Endothelial cell of umbilical vein (primary cell): ENCODE results near the gene CYLC2. TPM values are rescaled to one million over a fixed set of nuclear protein-coding genes. Genes with fewer than 3 reads are reported as not detected.

Experiments
- BruUV-seq: library from RNA; stranded (reverse); fragments of 400-500 nt; replicated peaks from 2 replicates; lab custom pipeline; 2021; lab: Mats Ljungman, UMichigan
- CTCF ChIA-PET: fragments of 300-600, 350-600 bp; sonication (Branson Sonifier 250); formaldehyde crosslinking; loops from one replicate; lab custom pipeline; 2021; ENCODE audit warnings: antibody characterized with exemption, inconsistent platforms; lab: Charles Lee
- POLR2A ChIA-PET: fragments of 300-600, 350-600 bp; sonication (Branson Sonifier 250); formaldehyde crosslinking; loops from one replicate; lab custom pipeline; 2021; ENCODE audit warnings: antibody characterized with exemption, inconsistent platforms; lab: Charles Lee
- DNase-seq: peaks from one replicate; pipeline ENCODE4 v3.0.0-alpha.2; 2011; ENCODE audit warnings: low read depth, low spot score
- FAIRE-seq: peaks from 2 replicates; lab custom pipeline; 2011; peaks lifted over from hg19 to GRCh38; lab: Jason Lieb, UNC
- H2AFZ ChIP-seq: 2 replicates; pipeline ENCODE4 v1.6.0; 2012; ENCODE audit warnings: low read depth, low read length, control low read depth, inconsistent platforms
- H3K27ac ChIP-seq: 2 replicates; pipeline ENCODE4 v1.5.1; 2011; ENCODE audit warnings: low read depth, mild to moderate bottlenecking, control low read depth, low read length, moderate library complexity; ENCODE audit not compliant: insufficient read depth
- H3K27me3 ChIP-seq, 2 experiments: 2 replicates each; pipeline versions ENCODE4 v1.6.0 to v1.6.1; 2011; ENCODE audit warnings: low read length in 2 of 2, mixed read lengths in 1 of 2; ENCODE audit not compliant: control insufficient read depth in 2 of 2, insufficient read depth in 2 of 2
- H3K36me3 ChIP-seq, 2 experiments: 2 replicates in 1 of 2; 3 replicates in 1 of 2; pipeline ENCODE4 v1.5.1; 2011; ENCODE audit warnings: low read length in 2 of 2, mild to moderate bottlenecking in 1 of 2, moderate library complexity in 1 of 2; ENCODE audit not compliant: control insufficient read depth in 2 of 2, insufficient read depth in 2 of 2; ENCODE audit errors: extremely low read depth in 1 of 2
- H3K4me1 ChIP-seq: 3 replicates; pipeline ENCODE4 v1.5.1; 2011; ENCODE audit warnings: mild to moderate bottlenecking, low read length; ENCODE audit not compliant: control insufficient read depth, insufficient read depth; ENCODE audit errors: extremely low read depth
- H3K4me2 ChIP-seq: 2 replicates; pipeline ENCODE4 v1.6.1; 2011; ENCODE audit warnings: low read length, control low read depth, mixed read lengths; ENCODE audit not compliant: insufficient read depth
- H3K4me3 ChIP-seq, 3 experiments: fragments of 200-600 bp in 1 of 3; sonication (generic), shearing (Covaris generic) in 1 of 3; replicated peaks in 1 of 3; 2 replicates each; pipeline ENCODE4 v1.5.1; 2011 to 2016; ENCODE audit warnings: control low read depth in 3 of 3, low read length in 3 of 3, mild to moderate bottlenecking in 2 of 3, inconsistent platforms in 1 of 3, low read depth in 1 of 3, moderate library complexity in 1 of 3; ENCODE audit not compliant: insufficient read depth in 1 of 3
- H3K79me2 ChIP-seq: 2 replicates; pipeline ENCODE4 v1.6.0; 2012; ENCODE audit warnings: low read length, inconsistent platforms; ENCODE audit not compliant: control insufficient read depth, insufficient read depth
- H3K9ac ChIP-seq: replicated peaks from 2 replicates; pipeline ENCODE3; 2011; ENCODE audit warnings: low read length, control low read depth; ENCODE audit not compliant: insufficient read depth; ENCODE audit errors: extremely low read depth
- H3K9me1 ChIP-seq: replicated peaks from 3 replicates; pipeline ENCODE4 v1.6.0; 2011; ENCODE audit warnings: mild to moderate bottlenecking, low read length; ENCODE audit not compliant: control insufficient read depth, insufficient read depth; ENCODE audit errors: extremely low read depth
- H3K9me3 ChIP-seq: replicated peaks from 2 replicates; pipeline ENCODE4 v1.5.1; 2012; ENCODE audit warnings: low read length, inconsistent platforms; ENCODE audit not compliant: control insufficient read depth, insufficient read depth
- H4K20me1 ChIP-seq: replicated peaks from 2 replicates; pipeline ENCODE3; 2011; ENCODE audit warnings: mild to moderate bottlenecking, low read length; ENCODE audit not compliant: control insufficient read depth, insufficient read depth; ENCODE audit errors: extremely low read depth
- EZH2 ChIP-seq: IDR thresholded peaks from 2 replicates; pipeline ENCODE4 v1.6.1; 2012; ENCODE audit warnings: borderline replicate concordance, low read depth, mild to moderate bottlenecking, moderate library complexity, low read length, inconsistent platforms; ENCODE audit not compliant: severe bottlenecking
- FOS ChIP-seq: IDR thresholded peaks from 2 replicates; pipeline ENCODE4 v1.6.1; 2011; ENCODE audit warnings: mild to moderate bottlenecking, low read length, moderate library complexity, borderline replicate concordance; ENCODE audit not compliant: insufficient read depth
- GATA2 ChIP-seq: IDR thresholded peaks from 2 replicates; pipeline ENCODE4 v1.7.0; 2011; ENCODE audit warnings: low read depth, mild to moderate bottlenecking, moderate library complexity, mixed read lengths, low read length; ENCODE audit not compliant: insufficient read length, insufficient read depth
- JUN ChIP-seq: IDR thresholded peaks from 2 replicates; pipeline ENCODE4 v1.6.1; 2011; ENCODE audit warnings: borderline replicate concordance, low read depth; ENCODE audit not compliant: insufficient read length, insufficient read depth
- MAX ChIP-seq: IDR thresholded peaks from 2 replicates; pipeline ENCODE4 v1.6.1; 2011; ENCODE audit not compliant: insufficient read depth, insufficient read length
- MYC ChIP-seq: IDR thresholded peaks from one replicate; pipeline ENCODE4 v1.6.1; 2011; ENCODE audit warnings: mild to moderate bottlenecking, low read depth, low read length
- POLR2A ChIP-seq: IDR thresholded peaks from 2 replicates; pipeline ENCODE4 v1.6.1; 2012; ENCODE audit warnings: low read depth, mild to moderate bottlenecking, control low read depth, low read length
- POLR2AphosphoS5 ChIP-seq: IDR thresholded peaks from 2 replicates; pipeline ENCODE4 v1.6.1; 2012; ENCODE audit warnings: low read depth, mild to moderate bottlenecking, control low read depth, low read length, moderate library complexity; ENCODE audit not compliant: insufficient read depth
- dilution Hi-C: fragments of 300-500 bp; cut with MboI; formaldehyde crosslinking; loops from one replicate; pipeline ENCODE4 v1.15.0; 2019; ENCODE audit warnings: low sequenced_read_pairs; ENCODE audit not compliant: extremely low pct_ligation_motif_present
- intact Hi-C: fragments of 100-400 bp; cut with micrococcal nuclease; formaldehyde crosslinking; loops from one replicate; pipeline ENCODE4 v1.10.0; 2022
- polyA plus RNA-seq, 4 experiments: library from polyadenylated mRNA; depleted of rRNA in 3 of 4; stranded (reverse) in 3 of 4; unstranded in 1 of 4; fragments of >200 nt; gene quantifications; 2 replicates each; pipeline versions ENCODE4 v1.2.1 to v1.2.3, GENCODE V29; 2011 to 2012; ENCODE audit warnings: missing spikeins in 1 of 4
- total RNA-seq: library from RNA; stranded (reverse); gene quantifications from 2 replicates; pipeline ENCODE4 v1.2.3, GENCODE V29; 2021
- TF ChIP-seq, protein P1 (sequence below), 2 donors: IDR thresholded peaks; 1 replicate in 1 of 2; 2 replicates in 1 of 2; pipeline ENCODE4 v1.5.1; 2011; ENCODE audit warnings: low read length in 2 of 2, mild to moderate bottlenecking in 2 of 2, moderate library complexity in 2 of 2, control low read depth in 1 of 2, inconsistent platforms in 1 of 2, low read depth in 1 of 2; ENCODE audit not compliant: insufficient read depth in 1 of 2; ENCODE audit errors: extremely low read depth in 1 of 2

The CYLC2 gene
- total and polyA plus RNA-seq, 2 donors (not counting 3 experiments of a cell fraction or from before 2014, with no cell fraction given), result not detected

GRCh38 chr9:102972780-102973179 is 22.4 kb upstream of the CYLC2 start:
- no peaks in the 10 kb centered on the region for H4K20me1 ChIP-seq
- H3K4me1 ChIP-seq, result no peaks in the 10 kb centered on the region
- no peak overlapping the region for H3K27ac ChIP-seq
- dilution Hi-C loops, result no loop called here
- H3K9ac ChIP-seq, result no peak overlapping the region
- H3K9me3 ChIP-seq, result peaks cover 4% of the 10 kb centered on the region
- ChIA-PET POLR2A (no interaction called here), CTCF (no interaction called here)
- no peak overlapping the region for H3K4me2 ChIP-seq
- H2AFZ ChIP-seq, result no peak overlapping the region
- FAIRE-seq (no peak), DNase-seq (no peak)
- H3K79me2 ChIP-seq, result no peaks in the 10 kb centered on the region
- H3K9me1 ChIP-seq, result no peaks in the 10 kb centered on the region
- TF ChIP-seq, protein P1, sequence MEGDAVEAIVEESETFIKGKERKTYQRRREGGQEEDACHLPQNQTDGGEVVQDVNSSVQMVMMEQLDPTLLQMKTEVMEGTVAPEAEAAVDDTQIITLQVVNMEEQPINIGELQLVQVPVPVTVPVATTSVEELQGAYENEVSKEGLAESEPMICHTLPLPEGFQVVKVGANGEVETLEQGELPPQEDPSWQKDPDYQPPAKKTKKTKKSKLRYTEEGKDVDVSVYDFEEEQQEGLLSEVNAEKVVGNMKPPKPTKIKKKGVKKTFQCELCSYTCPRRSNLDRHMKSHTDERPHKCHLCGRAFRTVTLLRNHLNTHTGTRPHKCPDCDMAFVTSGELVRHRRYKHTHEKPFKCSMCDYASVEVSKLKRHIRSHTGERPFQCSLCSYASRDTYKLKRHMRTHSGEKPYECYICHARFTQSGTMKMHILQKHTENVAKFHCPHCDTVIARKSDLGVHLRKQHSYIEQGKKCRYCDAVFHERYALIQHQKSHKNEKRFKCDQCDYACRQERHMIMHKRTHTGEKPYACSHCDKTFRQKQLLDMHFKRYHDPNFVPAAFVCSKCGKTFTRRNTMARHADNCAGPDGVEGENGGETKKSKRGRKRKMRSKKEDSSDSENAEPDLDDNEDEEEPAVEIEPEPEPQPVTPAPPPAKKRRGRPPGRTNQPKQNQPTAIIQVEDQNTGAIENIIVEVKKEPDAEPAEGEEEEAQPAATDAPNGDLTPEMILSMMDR (IDR thresholded peaks at IDR 0.05; ENCODE audit: extremely low read depth in 1 of 2, insufficient read depth in 1 of 2, low read depth in 1 of 2, low read length in 2 of 2), result no peak
- TF ChIP-seq MYC (no peak), JUN (no peak), FOS (no peak), POLR2A (no peak), MAX (no peak), GATA2 (no peak), EZH2 (no peak), POLR2AphosphoS5 (no peak)
- H3K27me3 ChIP-seq, result no peaks in the 10 kb centered on the region
- no peaks in the 10 kb centered on the region for H3K36me3 ChIP-seq
- no TSS peak for BruUV-seq
- intact Hi-C loops, result no loop called here
- no peak overlapping the region for H3K4me3 ChIP-seq
